Central memory CD8-positive, alpha-beta T cell (primary cell): Measurements from ENCODE around the gene BDKRB2.

Experiments
- ATAC-seq: fragments of 150-1000 bp; cut with Tn5 transposase; replicated peaks from 2 replicates; pipeline ENCODE4 v1.10.0; 2022; ENCODE audit warnings: mild to moderate bottlenecking, moderate FRiP score, moderate number of reproducible peaks; ENCODE audit not compliant: poor library complexity, severe bottlenecking; ENCODE audit errors: extremely low read depth
- DNase-seq, 2 donors: peaks; one replicate each; pipeline ENCODE4 v3.0.0; 2021; ENCODE audit warnings: low spot score in 2 of 2
- H3K27ac Mint-ChIP-seq: one replicate; pipeline ENCODE4 v1.8.0; 2022; ENCODE audit warnings: low read depth, mild to moderate bottlenecking, moderate library complexity, mixed read lengths
- H3K27me3 Mint-ChIP-seq: one replicate; pipeline ENCODE4 v1.8.0; 2022; ENCODE audit warnings: mixed read lengths
- H3K36me3 Mint-ChIP-seq: one replicate; pipeline ENCODE4 v1.8.0; 2022; ENCODE audit warnings: mild to moderate bottlenecking, moderate library complexity, mixed read lengths; ENCODE audit not compliant: insufficient read depth
- H3K4me1 Mint-ChIP-seq: one replicate; pipeline ENCODE4 v1.8.0; 2022; ENCODE audit warnings: mixed read lengths
- H3K4me3 Mint-ChIP-seq: one replicate; pipeline ENCODE4 v1.8.0; 2022; ENCODE audit warnings: mild to moderate bottlenecking, moderate library complexity, mixed read lengths
- H3K9me3 Mint-ChIP-seq: one replicate; pipeline ENCODE4 v1.8.0; 2022; ENCODE audit warnings: mixed read lengths

The BDKRB2 gene

DNA sequence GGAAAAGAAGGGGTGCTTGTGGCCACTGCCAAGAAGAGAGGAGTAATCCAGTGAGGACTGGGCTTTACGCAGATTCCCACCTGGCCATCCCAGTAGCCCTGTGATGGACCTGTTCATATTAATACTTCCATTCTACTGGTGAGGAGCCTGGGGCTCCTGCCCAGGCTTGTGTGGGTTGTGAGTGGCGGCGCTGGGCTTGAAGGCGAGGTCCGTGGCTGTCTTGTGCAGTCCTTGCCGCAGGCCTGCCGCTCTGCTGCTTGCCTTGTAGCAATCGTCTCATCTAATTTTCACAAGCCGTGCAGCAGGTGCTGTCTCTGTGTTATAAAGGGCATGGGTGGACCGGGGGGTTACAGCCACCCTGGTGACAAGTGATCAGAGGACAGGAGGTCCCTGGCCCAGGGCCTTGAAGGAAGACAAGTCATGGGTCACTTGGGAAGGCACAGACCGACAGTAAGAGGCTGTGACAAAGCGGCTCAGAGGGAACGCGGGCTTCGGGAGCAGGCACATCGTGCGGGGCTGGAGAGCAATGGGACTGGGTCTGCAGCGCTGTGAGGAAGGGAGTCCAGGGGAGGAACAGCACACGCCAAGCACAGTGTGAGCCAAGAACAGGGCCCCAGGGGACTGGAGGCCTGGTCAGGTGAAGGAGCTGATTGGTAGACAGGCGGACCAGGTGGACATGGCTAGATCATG lies 7.3 kb upstream of the BDKRB2 start:
- Mint-ChIP-seq H3K4me3 (no peak overlapping the region), H3K4me1 (peaks cover 6% of the 10 kb centered on the region), H3K36me3 (peaks cover 2% of the 10 kb centered on the region), H3K27me3 (peaks cover 33% of the 10 kb centered on the region), H3K27ac (no peak overlapping the region), H3K9me3 (no peaks in the 10 kb centered on the region)
- ATAC-seq (no peak), DNase-seq (no peak)

DNA sequence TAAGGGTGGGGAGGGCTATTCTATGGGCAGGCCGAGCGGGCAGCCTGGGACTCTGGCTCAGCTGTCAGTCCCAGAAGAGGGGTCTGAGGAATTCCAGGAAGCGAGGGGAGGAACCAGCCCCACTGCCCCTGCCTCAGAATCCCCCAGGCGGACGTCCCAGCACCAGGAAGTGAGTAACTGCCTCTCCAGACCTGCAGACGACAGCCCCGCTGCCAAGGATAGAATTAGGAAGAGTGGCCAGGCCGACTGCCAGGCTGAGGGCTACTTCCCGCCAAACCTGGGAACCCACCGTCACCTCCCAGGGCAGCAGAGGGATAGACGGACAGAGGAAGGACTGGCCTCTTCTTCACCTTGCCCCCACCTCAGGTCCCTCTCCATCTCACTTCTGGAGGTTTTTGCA lies 6.7 kb upstream of the BDKRB2 start:
- no peak overlapping the region for H3K27ac Mint-ChIP-seq
- H3K9me3 Mint-ChIP-seq: no peaks in the 10 kb centered on the region

DNA sequence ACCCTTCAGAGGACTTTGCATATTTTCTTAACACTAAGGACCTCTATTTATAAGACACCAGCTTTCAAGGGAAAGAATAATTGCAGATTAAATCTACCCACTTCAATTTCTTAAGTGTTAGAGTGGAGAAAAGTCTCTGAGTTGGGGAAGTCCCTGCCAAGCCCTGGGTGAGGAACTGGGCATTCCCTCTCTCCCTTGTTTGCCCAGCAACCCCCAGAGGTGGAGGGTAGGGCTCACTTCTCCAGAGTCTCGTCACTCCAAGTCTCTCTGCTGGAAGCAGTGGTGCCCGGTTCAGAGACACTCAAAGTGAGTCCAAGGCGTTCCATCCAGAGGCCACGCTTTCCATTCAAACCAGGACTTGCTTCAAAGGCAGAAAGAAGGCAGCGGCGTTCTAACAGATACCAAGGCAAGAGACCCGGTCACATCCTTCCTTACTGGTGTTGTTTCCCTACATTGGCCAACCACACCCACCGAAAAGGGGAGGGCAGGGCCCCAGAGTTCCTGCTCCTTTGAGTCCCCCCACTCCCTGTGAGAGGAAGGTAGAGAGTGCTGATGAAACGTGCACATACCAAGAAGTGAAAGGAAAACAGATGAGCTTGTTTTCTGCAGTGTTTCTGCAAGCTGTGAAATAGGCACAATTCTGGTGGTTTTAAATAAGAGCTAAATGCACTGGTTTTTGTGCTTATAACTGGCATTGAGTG lies 6.1 kb upstream of the BDKRB2 start:
- ATAC-seq (no peak), DNase-seq (no peak)
- H3K36me3 Mint-ChIP-seq: peaks cover 2% of the 10 kb centered on the region
- H3K27ac Mint-ChIP-seq: no peak overlapping the region
- H3K9me3 Mint-ChIP-seq: no peaks in the 10 kb centered on the region
- H3K4me3 Mint-ChIP-seq: no peak overlapping the region
- peaks cover 38% of the 10 kb centered on the region for H3K27me3 Mint-ChIP-seq
- H3K4me1 Mint-ChIP-seq: peaks cover 6% of the 10 kb centered on the region

More for the DNA sequence above, 6.7 kb upstream of the BDKRB2 start:
- no peak overlapping the region for H3K4me3 Mint-ChIP-seq
- no peak for ATAC-seq
- peaks cover 33% of the 10 kb centered on the region for H3K27me3 Mint-ChIP-seq
- no peak for DNase-seq
- H3K36me3 Mint-ChIP-seq: peaks cover 2% of the 10 kb centered on the region
- peaks cover 6% of the 10 kb centered on the region for H3K4me1 Mint-ChIP-seq

DNA sequence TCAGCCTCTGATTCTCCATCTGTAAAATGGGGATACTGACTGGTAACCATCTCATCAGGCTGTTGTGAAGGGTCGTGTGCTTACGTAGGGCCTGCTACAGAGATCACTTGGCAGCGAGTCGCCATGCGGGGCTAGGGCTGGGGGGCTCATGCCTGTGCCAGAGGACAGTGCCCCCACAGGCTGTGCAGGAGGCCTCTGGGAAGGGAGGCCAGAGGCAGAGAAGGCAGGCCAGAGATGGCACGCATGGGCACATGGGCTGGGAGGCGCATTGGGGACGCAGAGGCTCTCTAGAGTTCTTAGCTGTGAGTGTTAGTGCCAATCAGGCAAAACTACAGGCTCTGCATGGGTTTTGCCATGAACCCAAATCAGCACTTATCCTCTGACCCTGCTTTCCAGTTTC lies 3.5 kb upstream of the BDKRB2 start:
- no peaks in the 10 kb centered on the region for H3K9me3 Mint-ChIP-seq
- no peaks in the 10 kb centered on the region for H3K36me3 Mint-ChIP-seq
- H3K27me3 Mint-ChIP-seq: peaks cover 49% of the 10 kb centered on the region
- no peak for ATAC-seq
- no peak for DNase-seq
- H3K4me1 Mint-ChIP-seq: peaks cover 6% of the 10 kb centered on the region
- no peak overlapping the region for H3K27ac Mint-ChIP-seq
- H3K4me3 Mint-ChIP-seq: no peak overlapping the region

DNA sequence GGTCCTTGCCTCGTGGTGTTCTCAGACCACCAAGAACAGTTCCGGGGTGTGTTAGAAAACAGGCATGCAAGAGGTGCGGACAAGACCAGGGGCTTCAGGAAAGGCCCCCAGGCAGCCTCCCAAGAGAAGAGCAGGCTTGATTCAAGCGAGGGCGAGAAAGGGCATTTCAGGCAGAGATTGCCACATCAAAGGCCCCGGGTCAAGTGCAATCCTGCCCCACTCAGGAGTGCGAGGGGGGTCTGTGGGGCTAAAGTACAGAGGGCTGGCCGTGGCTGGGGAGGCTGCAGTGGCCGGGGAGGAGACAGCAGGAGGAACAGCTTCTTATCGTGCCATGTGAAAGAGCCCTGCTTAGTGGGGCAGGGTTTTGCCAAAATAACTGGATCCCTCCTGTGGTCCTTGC lies 2.7 kb upstream of the BDKRB2 start:
- no peak overlapping the region for H3K4me3 Mint-ChIP-seq
- no peaks in the 10 kb centered on the region for H3K9me3 Mint-ChIP-seq
- H3K27me3 Mint-ChIP-seq: peaks cover 53% of the 10 kb centered on the region
- DNase-seq (no peak), ATAC-seq (no peak)
- no peaks in the 10 kb centered on the region for H3K36me3 Mint-ChIP-seq
- no peak overlapping the region for H3K27ac Mint-ChIP-seq
- H3K4me1 Mint-ChIP-seq: peaks cover 6% of the 10 kb centered on the region

DNA sequence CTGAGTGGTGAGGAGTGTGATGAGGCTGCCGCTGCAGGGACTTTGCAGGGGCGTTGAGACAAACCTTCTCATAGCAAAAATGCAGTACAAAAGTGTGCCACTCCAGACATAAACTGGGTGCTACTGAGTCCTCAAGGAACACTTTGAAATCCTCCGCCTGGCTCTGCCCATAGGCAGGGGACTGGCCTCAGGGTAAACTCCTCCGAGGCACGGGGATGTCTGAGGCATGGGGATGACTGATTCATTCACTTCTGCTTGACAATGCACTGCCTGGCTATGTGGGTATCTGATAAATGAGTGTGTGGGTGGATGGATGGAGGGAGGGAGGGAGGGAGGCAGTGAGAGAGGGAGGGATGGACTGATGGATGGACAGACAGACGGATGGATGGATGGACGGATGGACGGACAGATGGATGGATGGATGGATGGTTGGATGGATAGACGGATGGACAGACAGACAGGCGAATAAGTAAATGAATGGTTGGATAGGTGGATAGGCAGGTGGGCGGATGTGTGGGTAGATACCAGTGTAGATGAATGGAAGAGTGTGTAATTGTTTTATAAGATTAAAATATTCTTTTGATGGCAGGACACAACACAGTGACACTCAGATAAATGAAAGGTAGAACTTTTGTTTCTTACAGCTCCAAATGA lies 2.1 kb upstream of the BDKRB2 start:
- ATAC-seq: no peak
- H3K4me1 Mint-ChIP-seq: peaks cover 6% of the 10 kb centered on the region
- no peak for DNase-seq
- no peak overlapping the region for H3K27ac Mint-ChIP-seq
- H3K36me3 Mint-ChIP-seq: no peaks in the 10 kb centered on the region
- H3K27me3 Mint-ChIP-seq: peaks cover 59% of the 10 kb centered on the region
- no peak overlapping the region for H3K4me3 Mint-ChIP-seq
- H3K9me3 Mint-ChIP-seq: no peaks in the 10 kb centered on the region

DNA sequence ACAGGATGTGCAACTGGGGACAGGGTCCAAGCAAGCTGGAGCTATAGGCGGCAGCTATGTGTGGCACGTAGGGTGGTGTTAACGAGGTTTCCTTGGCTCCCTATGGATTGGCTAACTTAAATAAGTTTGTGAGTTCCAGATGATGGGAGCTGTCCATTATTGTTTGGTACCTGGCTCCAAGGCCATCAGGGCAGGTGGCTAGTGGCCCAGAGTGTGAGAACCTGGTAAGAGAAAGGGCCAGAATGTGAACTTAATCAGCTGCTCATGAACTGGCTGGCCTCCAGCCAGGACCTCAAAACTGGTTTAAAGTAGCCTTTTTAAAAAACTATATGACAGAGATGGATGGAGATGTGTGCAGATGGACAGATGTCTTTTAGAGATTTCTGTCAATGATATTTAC lies 1.5 kb upstream of the BDKRB2 start:
- ATAC-seq: no peak
- Mint-ChIP-seq H3K36me3 (no peaks in the 10 kb centered on the region), H3K27ac (no peak overlapping the region)

DNA sequence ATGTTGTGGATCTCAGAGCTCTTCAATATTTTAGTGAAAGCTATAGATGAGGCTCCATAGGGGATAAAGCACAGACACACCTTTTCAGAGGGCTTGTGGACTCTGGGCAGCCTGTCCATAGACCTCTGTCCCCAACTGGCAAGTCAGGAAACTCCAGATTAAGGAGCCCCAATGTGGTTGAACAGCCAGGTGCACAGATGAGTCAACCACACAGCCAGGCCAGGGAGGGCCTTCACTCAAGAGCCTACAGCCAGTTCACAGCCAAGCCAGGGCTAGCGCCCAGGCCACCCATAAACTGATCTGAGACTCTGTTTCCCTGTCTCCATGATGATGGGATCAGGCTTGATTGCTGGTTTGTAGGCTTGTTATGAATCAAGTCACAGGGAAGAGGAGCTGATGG lies 1.0 kb upstream of the BDKRB2 start:
- DNase-seq (no peak), ATAC-seq (no peak)
- H3K9me3 Mint-ChIP-seq: no peaks in the 10 kb centered on the region
- H3K36me3 Mint-ChIP-seq: peaks cover 1% of the 10 kb centered on the region
- peaks cover 70% of the 10 kb centered on the region for H3K27me3 Mint-ChIP-seq
- H3K27ac Mint-ChIP-seq: no peak overlapping the region
- no peak overlapping the region for H3K4me3 Mint-ChIP-seq
- H3K4me1 Mint-ChIP-seq: peaks cover 3% of the 10 kb centered on the region

More for the DNA sequence above, 1.5 kb upstream of the BDKRB2 start:
- H3K27me3 Mint-ChIP-seq: peaks cover 65% of the 10 kb centered on the region
- DNase-seq: no peak
- peaks cover 6% of the 10 kb centered on the region for H3K4me1 Mint-ChIP-seq
- no peaks in the 10 kb centered on the region for H3K9me3 Mint-ChIP-seq
- no peak overlapping the region for H3K4me3 Mint-ChIP-seq

DNA sequence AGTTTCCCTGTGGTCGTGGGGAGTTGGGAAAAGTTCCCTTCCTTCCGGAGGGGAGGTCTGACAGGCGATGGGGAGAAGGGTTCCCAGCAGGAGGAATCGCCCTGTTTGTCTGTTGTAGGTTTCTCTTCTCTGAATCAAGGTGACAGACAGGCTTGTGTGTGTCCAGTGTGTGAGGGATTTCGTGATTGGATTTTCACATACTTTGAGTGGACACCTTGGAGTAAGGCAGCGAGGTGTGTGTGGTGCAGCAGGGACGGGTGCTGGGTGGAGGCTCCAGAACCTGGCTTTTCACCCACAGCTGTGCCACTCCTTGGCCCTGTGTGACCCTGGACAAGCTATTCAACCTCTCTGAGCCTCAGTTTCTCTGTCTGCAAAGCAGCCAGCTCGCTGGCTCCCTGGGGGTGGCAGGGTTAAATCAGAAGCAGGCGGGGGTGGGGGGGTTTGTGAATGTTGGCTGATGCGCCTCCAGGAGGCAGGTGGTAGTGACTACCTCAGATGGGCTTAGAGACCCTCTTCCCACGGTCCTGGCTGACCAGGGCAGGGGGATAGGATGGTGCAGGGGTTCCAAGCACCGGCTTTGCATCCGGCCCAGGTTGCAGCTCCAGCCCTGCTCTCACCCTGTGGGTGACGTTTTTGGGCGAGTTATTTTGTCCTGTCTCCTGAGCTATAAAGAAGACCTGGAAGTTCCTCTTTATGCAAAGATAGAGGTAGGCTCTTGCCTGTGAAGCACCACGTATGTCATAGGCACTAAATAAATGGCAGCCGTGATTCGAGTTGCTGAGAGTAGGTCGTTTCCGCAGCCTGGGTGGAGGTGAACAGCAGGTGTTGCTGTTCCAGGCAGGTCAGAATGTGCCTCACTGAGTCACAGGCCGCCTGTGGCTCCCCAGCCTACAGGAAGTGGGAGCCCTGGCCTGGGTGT lies 679 bp downstream of the BDKRB2 start:
- H3K27ac Mint-ChIP-seq: no peak overlapping the region
- ATAC-seq: no peak
- H3K36me3 Mint-ChIP-seq: peaks cover 1% of the 10 kb centered on the region
- no peak for DNase-seq
- peaks cover 87% of the 10 kb centered on the region for H3K27me3 Mint-ChIP-seq
- H3K4me1 Mint-ChIP-seq: no peaks in the 10 kb centered on the region
- H3K4me3 Mint-ChIP-seq: no peak overlapping the region
- no peaks in the 10 kb centered on the region for H3K9me3 Mint-ChIP-seq

DNA sequence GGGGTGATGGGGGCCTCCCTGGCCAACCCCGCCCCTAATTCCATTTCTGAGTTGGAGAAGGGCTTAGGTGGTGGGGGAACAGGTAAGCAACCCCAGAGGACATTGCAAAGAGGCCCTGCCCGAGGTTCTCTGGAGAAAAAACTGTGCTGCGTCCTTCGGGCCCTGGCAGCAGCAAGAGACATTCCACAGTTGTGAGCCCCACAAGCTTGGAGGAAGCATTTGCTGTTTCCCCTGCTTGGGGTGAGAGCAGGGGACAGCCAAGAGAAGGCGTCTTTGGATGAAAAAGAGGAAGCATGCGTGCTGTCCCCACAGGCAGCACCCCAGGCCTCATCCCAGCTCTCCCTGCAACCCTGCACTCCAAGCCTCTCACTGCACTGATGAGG lies 1.3 kb downstream of the BDKRB2 start:
- H3K27me3 Mint-ChIP-seq: peaks cover 93% of the 10 kb centered on the region
- H3K4me3 Mint-ChIP-seq: no peak overlapping the region
- H3K9me3 Mint-ChIP-seq: no peaks in the 10 kb centered on the region
- ATAC-seq (no peak), DNase-seq (no peak)
- peaks cover 1% of the 10 kb centered on the region for H3K36me3 Mint-ChIP-seq
- no peaks in the 10 kb centered on the region for H3K4me1 Mint-ChIP-seq
- no peak overlapping the region for H3K27ac Mint-ChIP-seq

DNA sequence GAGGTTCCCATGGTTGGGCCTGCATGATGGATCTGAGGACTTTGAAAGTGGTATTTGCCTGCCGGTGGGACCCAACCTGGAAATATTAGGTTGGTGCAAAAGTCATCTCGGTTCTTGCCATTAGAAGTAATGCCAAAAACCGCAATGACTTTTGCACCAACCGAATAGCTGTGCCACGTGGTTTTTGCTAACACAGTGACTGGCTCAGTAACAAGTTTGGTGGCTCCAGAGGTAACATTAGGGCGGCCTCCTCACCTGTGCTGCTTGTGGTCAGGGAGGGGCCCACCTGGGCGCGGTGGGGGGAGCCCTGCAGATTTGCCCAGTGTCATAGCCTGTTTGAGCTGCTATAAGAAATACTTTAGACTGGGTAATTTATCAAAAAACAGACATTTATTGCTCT lies 1.8 kb downstream of the BDKRB2 start:
- H3K27me3 Mint-ChIP-seq: peaks cover 94% of the 10 kb centered on the region
- H3K27ac Mint-ChIP-seq: no peak overlapping the region
- no peak overlapping the region for H3K4me3 Mint-ChIP-seq
- H3K36me3 Mint-ChIP-seq: peaks cover 1% of the 10 kb centered on the region
- H3K4me1 Mint-ChIP-seq: no peaks in the 10 kb centered on the region
- no peak for DNase-seq
- no peaks in the 10 kb centered on the region for H3K9me3 Mint-ChIP-seq
- ATAC-seq: no peak

DNA sequence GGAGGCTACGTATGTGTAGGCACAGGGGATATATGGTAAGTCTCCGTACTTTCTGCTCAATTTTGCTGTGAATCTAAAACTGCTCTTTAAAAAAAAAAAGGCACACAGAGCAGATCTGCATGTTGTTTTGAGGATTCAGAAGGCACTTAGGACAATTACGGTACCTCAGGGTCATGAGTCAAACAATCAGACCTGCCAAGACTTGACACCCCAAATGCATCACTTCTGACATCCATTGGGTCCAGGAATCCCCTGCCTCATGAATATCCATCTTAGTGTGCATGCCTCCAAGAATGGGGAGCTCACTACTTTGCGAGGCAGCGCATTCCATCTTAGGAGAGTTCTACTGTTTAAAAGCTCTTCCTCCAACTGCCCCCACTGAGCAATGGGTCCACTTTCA lies 3.0 kb downstream of the BDKRB2 start:
- Mint-ChIP-seq H3K27ac (no peak overlapping the region), H3K9me3 (peaks cover 6% of the 10 kb centered on the region), H3K4me1 (no peaks in the 10 kb centered on the region), H3K4me3 (no peak overlapping the region), H3K27me3 (peaks cover 94% of the 10 kb centered on the region), H3K36me3 (peaks cover 1% of the 10 kb centered on the region)
- ATAC-seq: no peak
- DNase-seq: no peak
